Bronchial epithelial cell (primary cell): ENCODE results near the gene LAMA1. TPM values are rescaled to one million over a fixed set of nuclear protein-coding genes. Genes with fewer than 3 reads are reported as not detected.
"Not testable (repeated sequence)": the region's sequence is repeated elsewhere in the genome, so short reads cannot be mapped to it uniquely, and the experiment has no call there.

Source experiments
- DNase-seq: peaks from one replicate; pipeline ENCODE4 v3.0.0-alpha.2; 2010; ENCODE audit warnings: low read depth
- FAIRE-seq: peaks from 2 replicates; lab custom pipeline; 2011; peaks lifted over from hg19 to GRCh38; lab: Jason Lieb, UNC
- H3K27me3 ChIP-seq: 2 replicates; pipeline ENCODE4 v1.5.1; 2011; ENCODE audit warnings: low read length; ENCODE audit not compliant: control insufficient read depth, insufficient read depth
- H3K36me3 ChIP-seq: 2 replicates; pipeline ENCODE4 v1.5.1; 2011; ENCODE audit warnings: low read length; ENCODE audit not compliant: control insufficient read depth, insufficient read depth
- H3K4me3 ChIP-seq: 2 replicates; pipeline ENCODE4 v1.5.1; 2011; ENCODE audit warnings: mild to moderate bottlenecking, low read depth, low read length, control low read depth
- total RNA-seq: library from RNA; depleted of rRNA; stranded (reverse); fragments of >200 nt; gene quantifications from 2 replicates; pipeline ENCODE4 v1.2.1, GENCODE V29; 2014
- TF ChIP-seq, protein P1 (sequence below): IDR thresholded peaks from 2 replicates; pipeline ENCODE4 v1.5.1; 2011; ENCODE audit warnings: mild to moderate bottlenecking, moderate library complexity, low read length, control low read depth, inconsistent platforms; ENCODE audit not compliant: insufficient read depth, severe bottlenecking

The LAMA1 gene
- total RNA-seq, 1 donor from 2014 or later, result 1.8 TPM

DNA sequence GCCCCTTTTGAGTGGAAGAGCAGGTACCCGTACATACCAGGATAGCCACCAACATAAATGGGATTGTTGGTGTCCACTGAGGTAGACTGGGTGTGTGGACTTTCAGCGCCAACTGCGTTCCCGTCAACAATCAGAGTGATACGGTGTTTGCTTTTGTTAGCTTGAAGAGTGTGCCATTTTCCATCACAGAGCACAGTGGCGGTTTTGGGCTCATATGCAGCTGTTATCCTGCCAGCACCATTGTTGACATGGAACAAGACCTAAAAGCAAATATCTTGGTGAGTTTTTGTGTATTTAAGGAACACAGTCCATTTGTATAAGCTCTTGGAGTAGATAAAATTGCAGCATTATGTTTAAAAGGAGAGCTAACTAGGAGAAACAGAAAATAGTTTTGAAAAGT, 174.5 kb downstream of the LAMA1 start:
- DNase-seq (no peak), FAIRE-seq (no peak)
- H3K4me3 ChIP-seq, result no peak overlapping the region
- H3K36me3 ChIP-seq, result no peaks in the 10 kb centered on the region
- TF ChIP-seq, protein P1, sequence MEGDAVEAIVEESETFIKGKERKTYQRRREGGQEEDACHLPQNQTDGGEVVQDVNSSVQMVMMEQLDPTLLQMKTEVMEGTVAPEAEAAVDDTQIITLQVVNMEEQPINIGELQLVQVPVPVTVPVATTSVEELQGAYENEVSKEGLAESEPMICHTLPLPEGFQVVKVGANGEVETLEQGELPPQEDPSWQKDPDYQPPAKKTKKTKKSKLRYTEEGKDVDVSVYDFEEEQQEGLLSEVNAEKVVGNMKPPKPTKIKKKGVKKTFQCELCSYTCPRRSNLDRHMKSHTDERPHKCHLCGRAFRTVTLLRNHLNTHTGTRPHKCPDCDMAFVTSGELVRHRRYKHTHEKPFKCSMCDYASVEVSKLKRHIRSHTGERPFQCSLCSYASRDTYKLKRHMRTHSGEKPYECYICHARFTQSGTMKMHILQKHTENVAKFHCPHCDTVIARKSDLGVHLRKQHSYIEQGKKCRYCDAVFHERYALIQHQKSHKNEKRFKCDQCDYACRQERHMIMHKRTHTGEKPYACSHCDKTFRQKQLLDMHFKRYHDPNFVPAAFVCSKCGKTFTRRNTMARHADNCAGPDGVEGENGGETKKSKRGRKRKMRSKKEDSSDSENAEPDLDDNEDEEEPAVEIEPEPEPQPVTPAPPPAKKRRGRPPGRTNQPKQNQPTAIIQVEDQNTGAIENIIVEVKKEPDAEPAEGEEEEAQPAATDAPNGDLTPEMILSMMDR, result no peak
- H3K27me3 ChIP-seq, result no peaks in the 10 kb centered on the region

DNA sequence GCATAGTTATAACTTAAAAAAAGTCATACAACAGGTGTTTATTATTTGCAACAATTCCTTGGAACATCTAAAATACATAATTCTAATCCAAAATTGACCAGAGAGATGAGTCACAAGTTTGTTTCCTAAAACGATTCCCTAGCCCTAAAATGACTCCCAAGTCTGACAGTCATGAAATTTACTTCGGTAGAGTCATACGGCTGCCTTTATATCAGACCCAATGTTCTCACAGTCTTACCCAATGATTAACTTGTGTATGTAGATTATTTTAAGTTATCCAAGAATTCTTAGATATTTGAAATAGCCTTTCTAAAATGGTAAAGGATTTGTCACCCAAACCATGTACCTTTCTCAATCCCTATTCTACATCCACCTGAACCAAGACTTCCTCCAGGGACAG, 174.9 kb downstream of the LAMA1 start:
- DNase-seq, result no peak
- no peak overlapping the region for H3K4me3 ChIP-seq
- H3K36me3 ChIP-seq, result no peaks in the 10 kb centered on the region
- FAIRE-seq, result no peak
- no peaks in the 10 kb centered on the region for H3K27me3 ChIP-seq
- TF ChIP-seq, protein P1, result no peak

DNA sequence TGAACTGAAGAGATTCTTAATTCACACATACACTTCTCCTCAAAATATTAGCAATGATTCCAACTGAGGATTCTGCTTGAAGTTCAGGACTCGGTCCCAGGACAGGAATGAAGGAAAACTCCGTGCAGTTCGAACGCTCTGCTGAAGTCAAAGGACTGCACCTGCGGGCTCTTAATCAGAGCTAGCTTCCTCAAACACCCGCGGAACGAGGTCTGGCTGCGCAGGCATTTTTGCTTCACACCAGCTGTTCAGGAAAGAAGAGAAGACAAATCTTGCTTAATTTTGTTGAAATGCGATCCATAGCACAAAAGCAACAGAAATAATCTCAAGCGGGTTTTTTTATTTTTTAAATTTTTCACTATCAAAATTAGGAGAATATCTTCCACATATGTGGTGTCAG, 175.6 kb downstream of the LAMA1 start:
- DNase-seq, result no peak
- no peak for FAIRE-seq
- TF ChIP-seq, protein P1, result no peak
- no peaks in the 10 kb centered on the region for H3K27me3 ChIP-seq
- H3K36me3 ChIP-seq, result no peaks in the 10 kb centered on the region
- H3K4me3 ChIP-seq, result no peak overlapping the region

DNA sequence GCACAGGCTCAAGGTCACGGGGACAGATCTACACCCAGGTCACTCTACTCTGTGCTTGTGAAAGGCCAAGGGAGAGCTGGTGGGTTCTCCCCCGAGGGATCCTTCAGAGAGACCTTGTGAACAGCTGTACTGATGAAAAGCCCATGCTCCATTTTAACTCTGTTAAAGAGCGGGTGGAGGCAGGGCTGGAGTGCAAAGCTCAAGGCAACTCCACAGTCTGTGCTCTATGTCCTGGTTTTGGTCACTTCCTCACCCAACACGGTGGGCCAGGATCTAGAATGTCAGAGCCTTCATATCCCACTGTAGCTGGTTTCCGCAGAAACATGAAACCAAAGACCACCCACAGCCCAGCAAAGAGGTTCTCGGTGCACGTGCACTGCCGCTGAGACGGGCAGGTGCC, 177.1 kb downstream of the LAMA1 start:
- FAIRE-seq (no peak), DNase-seq (no peak)
- Histone ChIP-seq H3K4me3 (no peak overlapping the region), H3K36me3 (no peaks in the 10 kb centered on the region), H3K27me3 (no peaks in the 10 kb centered on the region)
- TF ChIP-seq, protein P1, result no peak

DNA sequence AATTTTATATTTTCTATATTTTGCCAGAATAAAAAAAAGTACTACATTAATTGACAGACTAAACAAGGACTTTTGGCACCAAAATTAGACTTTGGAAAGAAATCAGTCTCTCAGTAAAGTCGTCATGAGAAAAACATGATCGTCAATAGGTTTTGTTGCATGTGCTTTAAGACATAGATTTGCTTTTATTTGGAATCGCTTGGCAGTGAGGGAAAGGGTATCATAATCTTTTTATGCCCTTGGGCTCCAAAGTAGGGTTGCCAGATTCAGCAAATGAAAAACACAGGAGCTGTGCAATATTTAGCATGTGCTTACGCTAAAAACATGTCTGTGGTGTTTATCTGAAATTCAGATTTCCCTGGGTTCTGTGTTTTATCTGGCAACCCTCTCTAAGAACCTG, 177.6 kb downstream of the LAMA1 start:
- H3K27me3 ChIP-seq, result no peaks in the 10 kb centered on the region
- no peak for FAIRE-seq
- H3K36me3 ChIP-seq, result no peaks in the 10 kb centered on the region
- TF ChIP-seq, protein P1, result no peak
- no peak for DNase-seq
- H3K4me3 ChIP-seq, result no peak overlapping the region

DNA sequence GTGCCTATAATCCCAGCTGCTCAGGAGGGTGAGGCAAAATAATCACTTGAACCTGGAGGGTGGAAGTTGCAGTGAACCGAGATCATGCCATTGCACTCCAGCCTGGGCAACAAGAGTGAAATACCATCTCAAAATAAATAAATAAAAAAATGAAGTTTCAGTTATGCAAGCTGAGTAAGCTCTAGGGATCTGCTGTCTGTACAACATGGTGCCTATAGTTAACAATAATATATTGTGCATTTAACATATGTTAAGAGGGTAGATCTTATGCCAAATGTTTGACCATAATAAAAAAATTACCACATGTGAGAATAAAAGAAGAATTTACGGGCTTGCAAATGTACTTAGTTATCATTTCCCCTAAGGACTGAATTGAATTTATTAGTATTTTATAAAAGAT, 179.2 kb downstream of the LAMA1 start:
- not testable (repeated sequence) for H3K36me3 ChIP-seq, DNase-seq, FAIRE-seq, H3K27me3 ChIP-seq, H3K4me3 ChIP-seq
